Loucy (cell line): ENCODE data around the gene NECAB3.
"Not testable (repeated sequence)": the region's sequence is repeated elsewhere in the genome, so short reads cannot be mapped to it uniquely, and the experiment has no call there.

Experiments
- H2AFZ ChIP-seq: fragments of 200-600 bp; sonication (generic); 2 replicates; pipeline ENCODE4 v1.6.0; 2016; ENCODE audit warnings: antibody characterized with exemption, mild to moderate bottlenecking, low read length, moderate library complexity
- H3F3A ChIP-seq: fragments of 200-600 bp; 2 replicates; pipeline ENCODE4 v1.6.0; 2016; ENCODE audit warnings: antibody characterized with exemption, low read depth, mild to moderate bottlenecking
- H3K27me3 ChIP-seq: fragments of 200-600 bp; sonication (generic); 2 replicates; pipeline ENCODE4 v1.6.1; 2014; ENCODE audit warnings: low read length, mild to moderate bottlenecking; ENCODE audit not compliant: insufficient read depth, poor library complexity, severe bottlenecking
- H3K36me3 ChIP-seq: fragments of 200-600 bp; sonication (generic); 2 replicates; pipeline ENCODE4 v1.6.1; 2016; ENCODE audit warnings: low read length; ENCODE audit not compliant: insufficient read depth
- H3K4me1 ChIP-seq: fragments of 200-600 bp; sonication (generic); 2 replicates; pipeline ENCODE4 v1.5.1; 2014; ENCODE audit warnings: low read length, mild to moderate bottlenecking; ENCODE audit not compliant: insufficient read depth, poor library complexity, severe bottlenecking
- H3K4me2 ChIP-seq: fragments of 200-600 bp; sonication (generic); 2 replicates; pipeline ENCODE4 v1.6.0; 2014; ENCODE audit warnings: antibody characterized with exemption, low read length, low read depth, mild to moderate bottlenecking; ENCODE audit not compliant: poor library complexity, severe bottlenecking
- H3K4me3 ChIP-seq: fragments of 200-600 bp; sonication (generic); 2 replicates; pipeline ENCODE4 v1.5.1; 2014; ENCODE audit warnings: low read length, mild to moderate bottlenecking, mixed read lengths; ENCODE audit not compliant: poor library complexity, severe bottlenecking
- H3K79me2 ChIP-seq: fragments of 200-600 bp; sonication (generic); 2 replicates; pipeline ENCODE4 v1.6.1; 2014; ENCODE audit warnings: low read length; ENCODE audit not compliant: insufficient read depth
- H3K9ac ChIP-seq: fragments of 200-600 bp; sonication (generic); 2 replicates; pipeline ENCODE4 v1.6.0; 2014; ENCODE audit warnings: mild to moderate bottlenecking, low read depth, low read length, moderate library complexity; ENCODE audit not compliant: poor library complexity, severe bottlenecking
- H3K9me2 ChIP-seq: fragments of 200-600 bp; sonication (generic); replicated peaks from 2 replicates; pipeline ENCODE4 v1.6.1; 2016; ENCODE audit warnings: low read depth, low read length, mixed read lengths
- H3K9me3 ChIP-seq: fragments of 200-600 bp; sonication (generic); 2 replicates; pipeline ENCODE4 v1.6.1; 2014; ENCODE audit warnings: mild to moderate bottlenecking, antibody characterized with exemption, low read length, low read depth; ENCODE audit not compliant: insufficient read depth
- H4K20me1 ChIP-seq: fragments of 200-600 bp; sonication (generic); 2 replicates; pipeline ENCODE4 v1.6.0; 2014; ENCODE audit warnings: antibody characterized with exemption, low read length, mild to moderate bottlenecking; ENCODE audit not compliant: insufficient read depth, poor library complexity, severe bottlenecking
- CTCF ChIP-seq: fragments of 200-600 bp; sonication (generic); conservative IDR thresholded peaks from 2 replicates; pipeline ENCODE4 v1.5.1; 2014; ENCODE audit warnings: mild to moderate bottlenecking, antibody characterized with exemption, low read length
- EZH2phosphoT487 ChIP-seq: fragments of 200-600 bp; IDR thresholded peaks from 2 replicates; pipeline ENCODE4 v1.6.1; 2018; ENCODE audit warnings: antibody characterized with exemption, mild to moderate bottlenecking, moderate library complexity, borderline replicate concordance

Gene NECAB3

DNA sequence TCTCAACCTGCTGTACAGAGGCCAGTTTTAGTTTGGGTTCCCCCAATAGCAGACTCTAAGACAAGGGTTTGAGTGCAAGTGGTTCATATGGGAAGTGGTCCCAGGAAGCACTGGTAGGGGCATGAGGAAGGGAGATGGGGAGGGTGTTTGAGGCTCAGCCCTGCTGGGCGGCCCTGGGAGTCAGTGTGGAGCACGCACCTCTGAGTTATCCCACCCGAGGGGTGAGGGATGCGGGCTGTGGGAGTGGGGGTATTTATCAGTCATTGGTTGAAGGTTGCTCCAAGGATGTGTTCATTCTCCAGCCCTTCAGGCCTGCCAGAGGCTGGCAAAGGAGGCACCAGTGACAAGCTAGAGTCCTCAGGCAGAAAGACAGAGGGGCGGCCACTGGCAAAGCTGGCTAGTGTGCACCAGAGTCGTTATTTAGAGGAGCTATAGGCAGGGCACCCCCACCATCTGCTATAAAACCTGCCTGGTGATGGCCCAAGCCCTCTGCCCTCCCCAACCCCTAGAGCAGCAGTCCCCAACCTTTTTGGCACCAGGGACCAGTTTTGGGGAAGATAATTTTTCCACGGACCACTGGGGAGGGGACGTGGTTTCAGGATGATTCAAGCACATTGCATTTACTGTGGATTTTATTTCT, 29.4 kb upstream of the NECAB3 start:
- H4K20me1 ChIP-seq = no peaks in the 10 kb centered on the region
- H3K9me2 ChIP-seq = no peaks in the 10 kb centered on the region
- no peaks in the 10 kb centered on the region for H3K4me1 ChIP-seq
- H3K9ac ChIP-seq = no peak overlapping the region
- H2AFZ ChIP-seq = no peak overlapping the region
- H3F3A ChIP-seq = no peaks in the 10 kb centered on the region
- H3K4me3 ChIP-seq = no peak overlapping the region
- no peaks in the 10 kb centered on the region for H3K9me3 ChIP-seq
- H3K4me2 ChIP-seq = no peak overlapping the region
- TF ChIP-seq EZH2phosphoT487 = no peak
- no peak for TF ChIP-seq CTCF
- H3K27me3 ChIP-seq = no peaks in the 10 kb centered on the region
- no peaks in the 10 kb centered on the region for H3K36me3 ChIP-seq
- H3K79me2 ChIP-seq = no peaks in the 10 kb centered on the region

DNA sequence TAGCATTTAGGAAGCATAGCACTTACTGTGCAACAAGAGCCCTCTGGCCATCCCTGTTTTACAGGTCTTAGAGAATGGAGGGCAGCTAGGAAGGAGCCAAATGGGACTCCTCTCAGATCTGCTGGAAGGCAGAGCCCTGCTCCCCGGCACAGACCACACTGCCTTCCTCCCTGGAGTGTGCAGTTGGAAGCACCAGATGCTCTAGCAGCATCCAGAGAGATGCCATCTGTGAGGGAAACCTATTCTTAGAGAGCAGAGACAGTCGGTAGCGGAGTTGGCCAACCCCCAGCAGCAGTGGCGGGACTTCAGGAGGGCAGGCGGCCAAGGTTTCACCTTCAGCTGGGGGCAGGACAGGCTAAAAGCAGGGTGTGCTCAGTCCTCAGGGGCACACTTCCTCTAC, 28.6 kb upstream of the NECAB3 start:
- H3K4me2 ChIP-seq = no peak overlapping the region
- no peak overlapping the region for H3K9ac ChIP-seq

DNA sequence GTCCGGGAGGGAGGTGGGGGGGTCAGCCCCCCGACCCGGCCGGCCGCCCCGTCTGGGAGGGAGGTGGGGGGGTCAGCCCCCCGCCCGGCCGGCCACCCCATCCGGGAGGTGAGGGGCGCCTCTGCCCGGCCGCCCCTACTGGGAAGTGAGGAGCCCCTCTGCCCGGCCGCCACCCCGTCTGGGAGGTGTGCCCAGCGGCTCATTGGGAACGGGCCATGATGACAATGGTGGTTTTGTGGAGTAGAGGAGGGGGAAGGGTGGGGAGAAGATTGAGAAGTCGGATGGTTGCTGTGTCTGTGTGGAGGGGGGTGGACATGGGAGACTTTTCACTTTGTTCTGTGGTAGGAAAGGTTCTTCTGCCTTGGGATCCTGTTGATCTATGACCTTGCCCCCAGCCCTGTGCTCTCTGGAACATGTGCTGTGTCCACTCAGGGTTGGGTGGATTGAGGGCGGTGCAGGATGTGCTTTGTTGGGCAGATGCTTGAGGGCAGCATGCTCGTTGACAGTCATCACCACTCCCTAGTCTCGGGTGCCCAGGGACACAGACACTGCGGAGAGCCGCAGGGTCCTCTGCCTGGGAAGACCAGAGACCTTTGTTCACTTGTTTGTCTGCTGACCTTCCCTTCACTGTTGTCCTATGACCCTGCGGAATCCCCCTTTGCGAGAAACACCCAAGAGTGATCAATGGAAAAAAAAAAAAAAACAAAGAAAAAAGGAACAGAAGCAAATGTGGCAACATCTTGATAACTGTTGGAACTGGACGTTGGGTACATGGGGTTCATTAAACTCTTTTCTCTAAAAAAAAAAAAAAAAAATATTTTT, 27.6 kb upstream of the NECAB3 start:
- Histone ChIP-seq H3K4me3 (no peak overlapping the region), H3K36me3 (no peaks in the 10 kb centered on the region), H3K4me2 (no peak overlapping the region), H3K9me2 (no peaks in the 10 kb centered on the region), H3K9me3 (no peaks in the 10 kb centered on the region), H2AFZ (no peak overlapping the region), H3F3A (no peaks in the 10 kb centered on the region), H3K79me2 (no peaks in the 10 kb centered on the region), H4K20me1 (no peaks in the 10 kb centered on the region), H3K9ac (no peak overlapping the region), H3K4me1 (no peaks in the 10 kb centered on the region), H3K27me3 (no peaks in the 10 kb centered on the region)
- TF ChIP-seq CTCF (no peak), EZH2phosphoT487 (no peak)

More for the DNA sequence above, 28.6 kb upstream of the NECAB3 start:
- Histone ChIP-seq H2AFZ (no peak overlapping the region), H3F3A (no peaks in the 10 kb centered on the region), H3K9me3 (no peaks in the 10 kb centered on the region), H3K4me1 (no peaks in the 10 kb centered on the region), H3K4me3 (no peak overlapping the region), H3K9me2 (no peaks in the 10 kb centered on the region), H3K27me3 (no peaks in the 10 kb centered on the region), H3K36me3 (no peaks in the 10 kb centered on the region), H3K79me2 (no peaks in the 10 kb centered on the region), H4K20me1 (no peaks in the 10 kb centered on the region)
- TF ChIP-seq EZH2phosphoT487 = no peak
- TF ChIP-seq CTCF = no peak

GRCh38 chr20:33700696-33701441, 26.6 kb upstream of the NECAB3 start:
- not testable (repeated sequence) for H3K4me1 ChIP-seq, H2AFZ ChIP-seq

DNA sequence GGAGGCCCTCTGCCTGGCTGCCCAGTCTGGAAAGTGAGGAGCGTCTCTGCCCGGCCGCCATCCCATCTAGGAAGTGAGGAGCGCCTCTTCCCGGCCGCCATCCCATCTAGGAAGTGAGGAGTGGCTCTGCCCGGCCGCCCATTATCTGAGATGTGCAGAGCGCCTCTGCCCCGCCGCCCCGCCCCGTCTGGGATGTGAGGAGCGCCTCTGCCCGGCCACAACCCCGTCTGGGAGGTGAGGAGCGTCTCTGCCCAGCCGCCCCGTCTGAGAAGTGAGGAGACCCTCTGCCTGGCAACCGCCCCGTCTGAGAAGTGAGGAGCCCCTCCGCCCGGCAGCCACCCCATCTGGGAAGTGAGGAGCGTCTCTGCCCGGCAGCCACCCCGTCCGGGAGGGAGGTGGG, 24.7 kb upstream of the NECAB3 start:
- not testable (repeated sequence) for H3K4me1 ChIP-seq, H3K4me2 ChIP-seq, H2AFZ ChIP-seq, H3K9me3 ChIP-seq, H3K36me3 ChIP-seq, H3K9ac ChIP-seq, H3F3A ChIP-seq, H4K20me1 ChIP-seq, H3K9me2 ChIP-seq, H3K79me2 ChIP-seq, H3K27me3 ChIP-seq, H3K4me3 ChIP-seq

More at GRCh38 chr20:33700696-33701441, 26.6 kb upstream of the NECAB3 start:
- H3K36me3 ChIP-seq, H3F3A ChIP-seq, H3K9me3 ChIP-seq, H3K4me3 ChIP-seq, H3K79me2 ChIP-seq, H3K9me2 ChIP-seq, H3K27me3 ChIP-seq, H4K20me1 ChIP-seq, H3K4me2 ChIP-seq, H3K9ac ChIP-seq: not testable (repeated sequence)
